HG03460 (cell line): ENCODE measurements around the gene MISP.

Experiments used
- ATAC-seq: cut with Tn5 transposase; IDR thresholded peaks from one replicate; pipeline ENCODE4 v1.9.1; 2021; ENCODE audit not compliant: unreplicated experiment

Gene MISP

GRCh38 chr19:771332-771785 lies 20.4 kb downstream of the MISP start:
- no peak for ATAC-seq

- no peak for ATAC-seq
Observed at GRCh38 chr19:772063-772462, 21.2 kb downstream of the MISP start.

GRCh38 chr19:772730-773436 lies 22.0 kb downstream of the MISP start:
- no peak for ATAC-seq

GRCh38 chr19:776549-776948 lies 25.6 kb downstream of the MISP start:
- ATAC-seq, result no peak

- ATAC-seq, result no peak
Observed at GRCh38 chr19:778910-779653, 28.2 kb downstream of the MISP start.

GRCh38 chr19:780935-781334 lies 30.0 kb downstream of the MISP start:
- ATAC-seq, result no peak

- ATAC-seq, result no peak
Observed at GRCh38 chr19:781800-782184, 30.9 kb downstream of the MISP start.

- no peak for ATAC-seq
Observed at GRCh38 chr19:782185-782877, 31.4 kb downstream of the MISP start.

- ATAC-seq, result no peak
Observed at GRCh38 chr19:782878-783668, 32.2 kb downstream of the MISP start.

GRCh38 chr19:784541-784940 lies 33.6 kb downstream of the MISP start:
- no peak for ATAC-seq

- no peak for ATAC-seq
Observed at GRCh38 chr19:787536-787935, 36.6 kb downstream of the MISP start.

GRCh38 chr19:788686-788982 lies 37.7 kb downstream of the MISP start:
- no peak for ATAC-seq

- ATAC-seq, result no peak
Observed at GRCh38 chr19:788983-789700, 38.2 kb downstream of the MISP start.

GRCh38 chr19:789701-790060 lies 38.8 kb downstream of the MISP start:
- no peak for ATAC-seq

- ATAC-seq, result no peak
Observed at GRCh38 chr19:791007-791566, 40.2 kb downstream of the MISP start.

- no peak for ATAC-seq
Observed at GRCh38 chr19:791567-792305, 40.8 kb downstream of the MISP start.

GRCh38 chr19:792306-792885 lies 41.5 kb downstream of the MISP start:
- ATAC-seq, result no peak

GRCh38 chr19:793806-794205 lies 42.9 kb downstream of the MISP start:
- no peak for ATAC-seq

GRCh38 chr19:795073-795611 lies 44.2 kb downstream of the MISP start:
- no peak for ATAC-seq
